ENCODE results near the gene STMN1.
A peak's percentile ranks its signal among the peaks of the same experiment; 100 is the strongest.

STMN1 gene

DNA sequence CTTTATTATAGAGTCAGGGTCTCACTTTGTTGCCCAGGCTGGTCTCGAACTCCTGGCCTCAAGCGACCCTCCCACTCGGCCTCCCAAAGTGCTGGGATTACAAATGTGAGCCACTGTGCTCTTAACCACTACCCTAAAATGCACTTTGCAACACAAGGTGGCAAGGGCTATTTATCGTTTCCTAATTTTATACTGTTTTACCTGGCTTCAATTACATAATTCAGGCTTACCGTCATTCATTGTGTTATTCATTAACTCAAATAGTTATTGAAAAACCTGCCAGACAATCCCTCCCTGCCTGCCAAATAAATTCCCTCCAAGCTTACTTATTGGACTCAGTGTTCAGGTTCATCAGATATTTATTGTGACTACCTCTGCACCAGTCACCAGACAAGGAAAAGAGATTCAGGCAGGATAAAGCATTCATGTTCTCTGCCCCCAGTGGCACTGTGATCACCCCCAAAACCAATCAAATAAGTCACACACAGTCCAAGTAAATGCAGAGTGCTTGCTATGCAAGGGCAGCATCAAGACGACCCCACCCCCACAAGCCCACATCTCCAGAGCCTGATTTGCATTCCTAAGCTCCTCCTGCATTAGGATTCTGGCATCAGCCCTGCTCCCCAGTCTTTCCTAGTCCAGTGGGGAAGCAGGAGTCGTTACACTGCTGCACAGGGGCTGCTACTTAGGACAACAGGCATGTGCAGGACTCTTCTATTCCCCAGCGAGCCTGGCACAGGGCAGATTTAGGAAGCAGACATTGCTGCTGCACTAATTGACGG lies 38.8 kb downstream of the STMN1 start:
- no peak for DNase-seq

DNA sequence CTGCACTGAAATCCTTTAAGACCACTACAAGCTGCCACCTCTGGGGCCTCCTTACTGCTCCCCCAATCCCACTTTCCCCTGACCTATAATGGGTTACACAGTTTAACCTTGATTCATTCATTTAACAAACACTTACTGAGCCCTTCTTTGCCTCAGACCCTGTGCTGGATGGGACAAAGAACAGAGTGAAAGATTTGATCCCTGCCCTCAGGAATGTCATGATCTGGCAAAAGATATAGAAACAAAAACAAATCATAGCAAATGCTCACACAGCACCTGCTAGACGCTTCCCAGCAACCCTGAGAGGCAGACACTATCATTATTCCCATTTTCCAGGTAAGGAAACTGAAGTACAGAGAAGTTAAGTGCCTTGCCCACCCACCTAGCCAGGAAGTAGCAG lies 39.9 kb downstream of the STMN1 start:
- DNase-seq: no peak

DNA sequence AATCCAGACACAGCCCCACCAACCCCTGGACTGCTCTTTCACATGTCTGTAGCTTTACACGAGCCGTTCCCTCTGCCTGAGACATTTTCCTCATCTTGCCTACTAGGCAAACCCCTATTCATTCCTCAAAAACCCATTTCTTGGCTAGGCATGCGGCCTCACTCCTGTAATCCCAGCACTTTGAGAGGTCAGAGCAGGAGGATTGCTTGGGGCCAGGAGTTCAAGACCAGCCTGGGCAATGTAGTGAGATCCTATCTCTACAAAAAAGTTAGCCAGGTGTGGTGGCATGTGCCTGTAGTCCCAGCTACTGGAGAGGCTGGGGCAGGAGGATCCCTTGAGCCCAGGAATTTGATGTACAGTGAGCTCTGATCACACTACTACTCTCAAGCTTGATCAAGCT lies 41.8 kb downstream of the STMN1 start:
- DNase-seq: no peak

DNA sequence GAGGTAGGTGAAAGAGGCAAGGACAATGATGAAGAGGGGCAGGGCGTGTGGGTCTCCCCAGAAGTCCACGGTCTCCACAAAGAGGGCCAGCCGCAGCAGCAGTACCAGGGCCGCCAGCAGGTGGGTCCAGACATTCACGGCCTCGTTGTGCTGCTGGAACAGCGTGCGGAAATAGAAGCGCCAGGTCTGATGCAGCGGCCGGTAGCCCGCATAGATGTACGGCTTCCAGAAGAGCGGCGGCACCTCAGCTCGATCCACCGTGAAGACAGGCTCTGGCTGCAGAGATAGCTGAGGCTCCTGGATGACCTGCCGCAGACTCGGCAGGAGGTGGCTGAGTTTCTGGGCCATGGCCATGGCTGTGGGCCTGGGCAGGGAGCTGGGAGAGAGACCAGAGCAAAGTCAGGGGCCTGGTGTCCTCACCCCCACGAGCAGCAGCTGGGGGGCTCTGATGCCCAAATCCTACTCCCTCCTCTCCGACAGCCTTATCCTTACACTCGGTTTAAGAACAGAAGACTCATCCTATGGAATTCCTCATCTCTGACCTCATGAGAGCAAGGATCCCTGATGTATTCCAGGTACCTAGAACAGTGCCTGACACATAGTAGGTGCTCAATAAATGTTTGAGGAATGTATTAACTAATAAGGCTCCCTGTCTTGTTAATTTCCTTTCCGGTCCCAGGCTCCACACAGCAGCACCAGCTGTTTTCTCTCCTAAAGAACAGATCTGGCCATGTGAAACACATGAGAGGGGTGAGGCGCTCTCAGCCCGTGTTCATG lies 42.5 kb downstream of the STMN1 start:
- no peak for DNase-seq

DNA sequence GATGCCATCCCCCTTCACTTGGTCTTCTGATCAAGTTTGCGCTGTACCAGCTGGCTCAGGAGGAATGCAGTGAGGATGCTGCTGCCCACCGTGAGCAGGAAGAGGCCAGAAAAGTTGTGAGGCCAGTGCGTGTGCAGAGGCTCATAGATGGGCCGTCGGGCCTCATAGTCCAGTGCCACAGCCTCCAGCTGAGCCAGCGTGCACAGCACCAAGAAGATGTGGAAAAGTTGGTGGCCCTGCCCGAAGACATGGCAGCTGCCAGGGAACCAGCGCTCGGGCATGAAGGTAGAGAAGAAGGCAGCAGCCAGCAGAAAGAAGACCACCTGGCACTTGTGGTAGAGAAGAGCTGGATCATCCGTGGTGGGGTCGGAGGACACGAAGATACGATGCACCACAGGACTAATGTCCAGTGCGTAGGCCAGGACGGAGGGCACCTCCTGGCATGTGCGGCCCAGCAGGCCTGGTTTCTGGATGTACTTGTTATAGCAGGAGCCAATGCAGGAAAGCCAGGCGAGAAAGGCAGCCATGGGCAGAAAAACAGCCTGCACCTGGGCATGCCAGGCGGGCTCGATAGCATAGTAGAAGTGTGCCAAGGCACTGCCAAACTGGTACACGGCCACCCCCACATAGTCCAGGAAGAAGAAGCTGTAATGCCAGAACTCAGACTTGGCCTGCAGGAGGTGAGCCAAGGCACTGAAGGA lies 43.3 kb downstream of the STMN1 start:
- DNase-seq: no peak

DNA sequence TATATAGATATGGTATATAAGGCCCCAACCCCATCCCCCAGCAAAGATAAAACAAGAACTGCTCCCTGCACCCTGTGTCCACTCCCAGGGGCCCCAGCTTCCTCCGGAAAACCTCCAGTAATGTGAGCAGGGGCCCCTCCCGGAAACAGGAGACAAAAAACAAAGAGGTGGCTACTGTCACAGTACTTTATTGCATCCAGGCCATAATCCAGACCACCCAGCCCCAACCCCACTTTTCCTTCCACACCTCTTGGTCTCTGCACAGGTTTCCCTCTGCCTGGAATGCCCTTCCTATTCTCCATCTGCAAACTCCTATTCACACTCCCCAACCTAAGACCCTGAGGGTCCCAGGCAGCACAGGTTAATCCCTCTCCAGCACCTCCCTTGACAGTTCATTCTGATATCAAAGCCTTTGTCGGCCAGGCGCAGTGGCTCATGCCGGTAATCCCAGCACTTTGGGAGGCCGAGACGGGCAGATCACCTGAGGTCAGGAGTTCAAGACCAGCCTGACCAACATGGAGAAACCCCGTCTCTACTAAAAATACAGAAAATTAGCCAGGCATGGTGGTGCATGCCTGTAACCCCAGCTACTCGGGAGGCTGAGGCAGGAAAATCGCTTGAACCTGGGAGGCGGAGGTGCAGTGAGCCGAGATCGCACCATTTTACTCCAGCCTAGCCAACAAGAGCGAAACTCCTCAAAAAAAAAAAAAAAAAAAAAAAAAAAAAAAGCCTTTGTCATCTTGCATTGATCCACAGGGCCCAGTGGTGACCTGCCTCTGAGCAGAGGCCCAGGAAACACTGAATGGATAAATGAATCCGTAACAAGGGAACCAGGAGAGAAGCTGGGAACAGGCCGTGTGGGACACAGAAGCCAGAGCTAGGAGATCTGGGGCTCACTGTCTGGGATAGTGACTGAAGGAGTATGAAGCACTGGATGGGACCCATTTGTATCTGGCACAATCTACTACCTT lies 44.6 kb downstream of the STMN1 start:
- DNase-seq: no peak

DNA sequence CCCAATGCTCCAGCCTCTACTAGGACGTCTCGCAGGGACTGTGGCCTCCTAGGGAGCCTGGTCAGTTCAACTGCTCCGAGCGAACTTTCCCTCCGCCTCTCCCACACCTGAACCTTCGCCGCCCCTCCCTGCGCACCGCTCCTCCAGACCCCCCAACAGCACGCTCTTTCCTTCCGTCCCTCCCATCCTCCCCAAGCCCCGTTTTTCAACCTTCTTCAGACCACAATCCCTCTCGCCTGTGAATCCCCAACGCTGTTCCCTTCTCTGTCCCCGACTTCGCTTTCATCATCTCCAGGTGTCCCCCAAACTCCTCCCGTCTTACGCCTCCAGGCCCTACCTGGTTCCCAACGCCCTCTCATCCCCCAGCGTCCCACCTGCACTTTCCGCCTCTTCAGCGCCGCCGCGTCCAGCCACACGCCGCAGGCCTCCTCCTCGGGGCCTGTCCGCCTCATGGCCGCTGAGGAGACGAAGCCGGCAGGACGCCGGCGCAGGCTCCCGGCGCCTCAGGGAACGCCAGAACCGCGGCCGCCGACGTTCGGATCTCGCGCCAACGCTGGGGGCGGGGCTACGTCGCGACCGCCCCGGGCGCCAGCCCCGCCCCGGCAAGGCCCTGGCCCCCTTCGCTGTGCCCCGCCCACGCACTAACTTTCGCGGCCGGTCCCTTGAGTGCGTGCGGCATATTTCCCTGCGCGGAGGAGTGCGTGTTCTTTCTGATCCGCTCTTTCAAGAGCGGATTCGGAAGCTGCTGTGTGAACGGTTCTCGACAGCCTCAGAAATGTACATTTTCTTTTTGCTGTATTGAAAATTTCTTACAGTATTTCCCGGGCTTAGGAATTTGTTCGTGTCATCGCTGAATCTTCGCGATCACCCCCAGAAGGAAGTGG lies 47.1 kb downstream of the STMN1 start, which contains the start of gene AUNIP:
AUNIP (minus strand) TSS at position 552 of the 884 bp plus-strand sequence; CDS start at position 452, 100 bp downstream.
- peak; percentile 67 for DNase-seq

DNA sequence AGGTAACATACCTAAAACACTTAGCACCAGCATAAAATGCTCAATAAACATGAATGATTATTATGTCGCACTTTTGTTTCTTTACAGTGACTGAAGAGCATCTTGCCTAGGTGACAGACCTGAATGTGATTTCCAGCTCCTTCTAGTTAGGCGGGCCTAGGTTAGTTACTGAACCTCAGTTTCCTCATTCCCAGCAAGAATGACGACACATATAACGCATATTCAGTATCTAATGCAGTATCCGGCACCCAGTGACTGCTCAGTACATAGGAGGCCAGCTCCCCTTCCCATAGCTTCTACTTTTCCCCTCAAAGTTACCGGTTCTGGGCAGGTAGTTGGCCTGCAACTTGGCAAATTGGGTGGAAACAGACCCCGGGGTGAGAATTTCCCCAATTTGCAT lies 47.7 kb downstream of the STMN1 start:
- DNase-seq: no peak

DNA sequence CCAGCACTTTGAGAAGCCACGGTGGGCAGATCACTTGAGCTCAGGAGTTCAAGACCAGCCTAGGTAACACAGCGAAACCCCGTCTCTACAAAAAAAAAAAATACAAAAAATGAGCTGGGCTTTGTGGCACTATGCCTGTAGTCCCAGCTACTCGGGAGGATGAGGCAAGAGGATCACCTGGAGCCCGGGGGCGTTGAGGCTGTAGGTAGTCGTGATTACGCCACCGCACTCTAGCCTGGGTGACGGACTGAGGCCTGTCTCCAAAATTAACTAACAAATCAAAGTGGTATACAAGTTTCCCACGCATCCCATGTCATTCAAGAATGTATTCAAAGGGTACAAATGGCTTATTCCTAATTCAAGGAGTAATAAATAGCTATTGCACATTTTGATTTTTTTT lies 49.4 kb downstream of the STMN1 start:
- no peak for DNase-seq

DNA sequence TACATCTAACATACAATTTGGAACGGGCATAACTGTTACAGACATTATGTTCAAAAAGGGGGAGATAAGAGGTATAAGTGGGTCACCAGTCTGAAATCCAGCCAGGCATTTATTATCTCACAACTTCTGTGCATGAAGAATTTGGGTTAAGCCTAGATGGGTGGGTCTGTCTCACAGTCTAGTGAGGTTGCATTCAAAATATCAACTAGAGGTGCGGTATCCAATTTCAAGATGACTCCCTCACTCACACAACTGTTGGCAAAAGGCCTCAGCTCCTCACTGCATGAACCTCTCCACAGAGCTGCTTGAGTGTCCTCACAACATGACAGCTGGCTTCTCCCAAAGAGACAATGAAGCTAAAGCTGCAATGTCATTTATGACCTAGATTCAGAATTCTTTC lies 51.7 kb downstream of the STMN1 start:
- DNase-seq: no peak

Data from amniotic stem cell (primary cell).